HG03521 (cell line): ENCODE data around the gene SYNC.
"Not testable (repeated sequence)": the region's sequence is repeated elsewhere in the genome, so short reads cannot be mapped to it uniquely, and the experiment has no call there.

Experiments
- ATAC-seq: cut with Tn5 transposase; IDR thresholded peaks from one replicate; pipeline ENCODE4 v1.9.1; 2021; ENCODE audit warnings: mild to moderate bottlenecking, moderate library complexity; ENCODE audit not compliant: unreplicated experiment

Gene SYNC

GRCh38 chr1:32695098-32695904 lies 7.3 kb downstream of the SYNC start:
- ATAC-seq = no peak

- no peak for ATAC-seq
Observed at GRCh38 chr1:32693455-32694174, 9.0 kb downstream of the SYNC start.

GRCh38 chr1:32686387-32686786 lies 16.2 kb downstream of the SYNC start:
- no peak for ATAC-seq

DNA sequence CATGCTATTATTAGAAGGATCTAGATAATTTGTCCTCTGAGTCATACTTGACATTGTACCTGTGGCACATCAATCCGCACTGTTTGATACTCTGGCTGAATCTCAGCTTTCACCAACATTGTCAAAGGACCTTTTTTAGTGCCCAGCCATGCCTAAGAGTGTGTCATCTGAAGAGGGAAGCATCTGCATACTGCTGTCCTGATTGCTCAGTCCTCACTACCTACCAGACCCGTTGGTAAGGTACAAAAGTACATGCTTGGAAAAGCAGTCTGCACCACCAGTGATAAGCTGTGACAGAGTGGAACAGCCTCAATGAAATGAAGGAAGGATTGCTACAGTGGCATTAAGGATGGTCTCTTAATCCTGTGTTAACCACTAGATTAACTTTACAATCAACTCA lies 17.1 kb downstream of the SYNC start:
- no peak for ATAC-seq

DNA sequence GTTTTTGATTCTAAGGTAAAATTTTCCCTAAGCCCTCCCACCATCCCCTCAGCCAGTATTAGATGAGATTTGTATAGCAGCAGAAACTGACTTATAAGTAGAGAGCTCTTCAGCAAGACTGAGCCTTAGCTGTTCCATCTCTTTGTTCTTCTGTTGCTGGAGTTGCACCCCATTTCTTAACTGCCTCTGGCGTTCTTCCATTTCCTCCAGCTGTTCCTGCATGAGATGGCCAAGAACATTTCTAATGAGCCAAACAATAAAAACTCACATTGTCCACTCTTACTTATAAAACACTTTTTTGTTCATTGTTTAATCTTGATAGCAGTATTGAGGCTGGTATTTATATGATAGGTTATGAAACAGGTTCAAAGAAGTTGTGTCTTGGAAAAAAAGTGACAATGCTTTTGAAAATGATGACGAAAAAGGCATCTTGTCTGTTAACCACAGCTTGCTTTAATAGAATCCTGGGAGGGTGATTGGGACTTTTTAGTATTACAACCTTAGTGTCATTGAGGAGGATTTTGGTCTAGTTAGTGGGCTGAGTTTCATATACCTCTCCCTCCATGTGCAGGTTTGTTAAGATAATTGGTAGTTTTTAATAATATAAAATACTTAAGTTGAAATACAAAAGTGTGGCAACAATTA lies 18.3 kb downstream of the SYNC start:
- ATAC-seq = no peak

GRCh38 chr1:32683397-32683796 lies 19.2 kb downstream of the SYNC start:
- ATAC-seq = no peak

GRCh38 chr1:32681999-32682398 lies 20.6 kb downstream of the SYNC start:
- no peak for ATAC-seq

DNA sequence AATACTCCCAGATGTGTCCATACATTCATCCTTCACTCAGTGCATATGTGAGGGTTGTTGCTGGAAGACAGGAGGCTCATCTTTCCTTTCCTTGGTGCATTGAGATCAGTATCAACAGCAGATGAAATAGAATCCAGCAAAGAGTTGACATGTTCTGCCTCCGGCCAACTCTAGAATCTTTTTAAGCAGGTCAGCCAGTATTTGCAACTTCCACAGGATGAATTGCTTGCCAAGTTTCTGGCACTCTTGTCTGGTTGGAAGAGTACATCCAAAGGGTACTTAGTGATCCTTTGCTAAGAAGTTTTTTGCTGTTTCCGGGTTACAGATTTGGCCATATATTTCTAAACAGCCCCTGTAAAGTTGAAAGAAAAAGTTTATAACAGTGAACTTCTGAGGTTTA lies 21.1 kb downstream of the SYNC start:
- ATAC-seq = no peak

DNA sequence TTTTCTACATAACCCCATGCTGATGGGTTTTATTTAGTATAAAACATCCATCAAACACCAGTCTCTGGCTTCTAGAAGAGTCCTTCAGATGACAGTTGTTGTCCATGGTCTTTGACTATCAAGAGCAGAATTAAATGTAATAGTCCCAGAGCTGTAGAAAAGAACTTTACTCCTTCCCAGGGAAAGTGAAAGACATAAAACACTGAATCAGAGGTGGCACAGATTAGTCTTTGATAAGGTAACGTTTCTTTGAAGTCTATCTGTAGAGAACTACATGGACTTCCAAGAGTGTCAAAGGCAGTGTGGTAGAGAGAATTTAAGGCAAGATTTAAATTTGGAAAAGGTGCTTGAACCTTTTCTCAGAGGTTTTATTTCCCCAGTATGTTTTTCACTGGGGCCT lies 21.9 kb downstream of the SYNC start:
- no peak for ATAC-seq

DNA sequence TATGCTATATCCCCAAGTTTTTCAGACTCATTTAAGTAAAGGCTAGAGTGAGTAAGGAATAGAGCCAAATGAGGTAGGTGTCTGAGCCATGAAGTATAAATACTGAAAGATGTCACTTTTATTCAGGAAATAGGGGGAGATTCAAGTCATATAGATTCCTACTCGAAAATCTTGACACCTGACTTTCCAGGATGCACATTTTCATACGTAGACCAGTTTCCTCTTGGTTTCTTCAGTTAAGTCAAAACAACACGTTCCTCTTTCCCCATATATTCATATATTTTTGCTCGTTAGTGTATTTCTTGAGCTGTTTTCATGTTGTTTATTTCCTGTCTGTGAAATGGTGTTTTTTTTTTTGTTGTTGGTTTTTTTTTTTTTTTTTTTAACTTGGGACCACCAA lies 22.6 kb downstream of the SYNC start:
- ATAC-seq = not testable (repeated sequence)

DNA sequence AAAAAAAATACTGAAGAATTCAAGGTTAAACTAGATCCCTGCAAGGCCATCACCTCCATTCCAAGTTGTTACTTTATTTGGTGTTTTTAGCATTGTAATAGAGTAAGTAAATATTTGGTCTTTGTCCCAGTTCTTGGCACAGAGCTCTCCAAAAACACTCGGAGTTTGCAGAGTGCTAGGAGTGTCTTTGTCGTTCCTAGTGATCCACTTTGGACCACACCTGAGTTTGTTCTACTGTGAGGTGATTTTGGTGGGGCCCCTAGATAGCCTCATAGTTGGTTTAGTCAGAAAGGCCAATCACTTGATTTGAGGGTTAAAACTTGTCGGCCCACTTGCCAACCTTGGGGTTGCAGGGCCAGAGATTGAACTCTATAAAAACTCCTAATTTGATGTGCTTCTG lies 25.6 kb downstream of the SYNC start:
- ATAC-seq = no peak

DNA sequence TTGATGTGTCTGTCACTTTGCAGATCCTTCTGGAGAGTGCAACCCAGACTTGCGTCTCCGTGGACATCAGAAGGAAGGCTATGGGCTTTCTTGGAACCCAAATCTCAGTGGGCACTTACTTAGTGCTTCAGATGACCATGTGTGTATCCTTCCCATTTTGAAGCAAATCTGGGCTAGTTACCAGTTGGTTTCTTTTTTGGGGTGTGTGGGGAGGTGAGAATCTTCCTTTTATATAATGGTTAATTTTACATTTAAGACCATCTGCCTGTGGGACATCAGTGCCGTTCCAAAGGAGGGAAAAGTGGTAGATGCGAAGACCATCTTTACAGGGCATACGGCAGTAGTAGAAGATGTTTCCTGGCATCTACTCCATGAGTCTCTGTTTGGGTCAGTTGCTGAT lies 33.9 kb downstream of the SYNC start:
- not testable (repeated sequence) for ATAC-seq

DNA sequence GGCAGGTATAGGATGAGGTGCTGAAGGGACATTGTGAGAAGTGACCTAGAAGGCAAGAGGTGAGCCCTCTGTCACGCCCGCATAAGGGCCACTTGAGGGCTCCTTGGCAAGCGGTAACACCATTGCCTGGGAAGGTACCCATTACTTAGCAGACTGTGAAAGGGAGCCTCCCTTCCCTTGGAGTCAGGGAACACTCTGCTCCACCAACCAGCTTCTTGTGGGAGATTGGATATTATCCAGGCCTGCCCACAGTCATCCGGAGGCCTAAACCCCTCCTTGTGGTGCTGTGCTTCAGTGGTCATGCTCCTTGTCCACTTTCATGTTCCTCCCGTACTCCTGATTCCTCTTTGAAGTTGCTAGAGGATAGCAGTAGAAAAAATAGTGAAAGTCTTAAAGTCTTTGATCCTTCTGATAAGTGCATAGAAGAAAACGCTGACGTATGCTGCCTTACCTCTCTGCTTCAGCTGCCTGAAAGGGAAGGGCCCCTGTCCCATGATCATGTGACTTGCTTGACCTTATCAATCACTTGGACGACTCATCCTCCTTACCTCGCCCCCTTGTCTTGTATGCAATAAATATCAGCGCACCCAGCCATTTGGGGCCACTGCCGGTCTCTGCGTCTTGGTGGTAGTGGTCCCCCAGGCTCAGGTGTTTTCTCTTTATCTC lies 35.5 kb downstream of the SYNC start:
- ATAC-seq = no peak

DNA sequence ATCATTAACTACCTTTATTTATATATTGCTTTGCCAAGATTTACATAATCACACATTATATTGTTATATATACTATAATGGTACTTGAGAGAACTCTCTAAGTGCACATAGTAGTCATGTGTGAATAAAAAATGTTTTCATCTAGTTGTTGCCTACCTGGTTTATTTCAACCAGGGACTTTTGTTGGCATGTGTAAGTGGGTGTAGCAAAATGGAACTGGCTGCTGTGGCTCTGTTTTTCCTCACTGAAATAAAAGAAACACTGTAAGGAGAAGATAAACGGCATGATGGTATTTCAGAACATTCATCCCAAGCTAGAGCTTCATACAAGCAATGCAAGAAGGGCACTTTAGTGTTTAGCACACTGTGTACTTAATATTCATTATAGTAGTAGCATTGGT lies 36.7 kb downstream of the SYNC start:
- ATAC-seq = no peak

DNA sequence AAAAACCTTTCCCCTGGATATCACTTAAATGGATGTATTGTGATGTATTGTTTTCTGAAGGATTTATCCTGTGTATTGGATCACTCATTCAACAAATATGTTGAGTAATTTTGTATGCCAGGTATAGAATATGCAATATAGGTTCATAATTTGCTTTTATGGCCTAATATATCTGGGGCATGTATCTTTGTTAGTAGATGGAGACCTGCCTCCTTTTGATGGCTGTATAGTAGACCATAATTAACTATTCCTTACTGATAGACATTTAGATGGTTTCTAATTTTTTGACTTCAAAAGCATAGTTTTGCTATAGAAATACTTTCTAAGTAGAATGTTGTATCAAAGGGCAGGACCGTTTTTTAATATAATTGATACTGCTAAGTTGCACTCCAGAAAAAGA lies 43.0 kb downstream of the SYNC start:
- ATAC-seq = no peak

- ATAC-seq = no peak
Observed at GRCh38 chr1:32652244-32652962, 50.2 kb downstream of the SYNC start.

DNA sequence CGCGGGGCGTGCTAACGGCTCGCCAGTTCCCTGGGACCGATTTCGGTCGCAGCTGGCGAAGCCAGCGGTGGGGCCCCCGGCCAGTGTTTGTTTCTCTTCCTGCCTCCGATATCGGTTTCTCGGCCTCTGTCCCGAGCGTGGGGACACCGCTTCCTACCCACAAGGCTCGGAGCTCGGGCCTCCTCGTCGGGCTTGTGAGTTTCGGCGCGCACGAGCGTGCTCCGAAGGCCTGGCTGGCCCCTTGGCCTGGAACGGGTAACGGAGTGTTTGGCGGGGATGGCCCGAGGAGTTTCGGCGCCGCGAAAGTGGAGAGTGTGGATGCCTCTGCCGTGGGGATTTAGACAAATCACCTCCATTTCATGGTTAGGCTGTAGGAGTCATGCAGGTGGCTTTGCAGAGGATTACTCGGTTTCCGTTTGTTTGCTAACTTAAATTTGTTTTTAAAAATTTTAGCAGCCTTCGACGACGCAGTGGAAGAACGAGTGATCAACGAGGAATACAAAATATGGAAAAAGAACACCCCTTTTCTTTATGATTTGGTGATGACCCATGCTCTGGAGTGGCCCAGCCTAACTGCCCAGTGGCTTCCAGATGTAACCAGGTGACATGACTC lies 51.0 kb downstream of the SYNC start:
- peak; percentile 14 for ATAC-seq

- ATAC-seq = peak; percentile 83
Observed at GRCh38 chr1:32650752-32651460, 51.7 kb downstream of the SYNC start, which contains the start of gene RBBP4. Gene RBBP4, plus strand, starts transcription at chr1:32651208. Its CDS starts 99 bp downstream, at chr1:32651307.

DNA sequence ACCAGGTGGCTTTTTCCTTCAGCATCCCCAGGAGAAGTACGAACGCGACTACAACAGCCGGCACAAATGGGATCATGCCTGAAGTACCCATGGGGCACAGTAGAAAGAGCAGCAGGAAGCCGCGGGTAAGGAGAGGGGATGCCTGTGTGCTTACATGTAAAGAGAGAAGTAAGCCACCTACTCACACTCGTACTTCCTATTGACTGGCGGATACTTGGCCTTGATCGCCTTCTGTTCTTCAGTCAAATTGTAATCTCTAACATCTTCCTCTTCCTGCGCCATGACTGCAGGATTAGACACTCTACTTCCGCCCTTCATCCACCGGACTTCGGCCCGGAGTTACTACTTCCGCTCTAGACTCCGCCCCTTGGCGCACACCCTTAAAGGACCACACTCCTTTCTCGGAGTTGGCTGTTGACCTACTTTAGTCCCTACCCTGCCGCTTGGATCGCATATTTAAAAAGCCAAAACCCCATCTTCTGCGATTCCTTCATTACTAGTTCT lies 52.3 kb downstream of the SYNC start, which contains the start of gene ZBTB8OS:
TSS of gene ZBTB8OS (minus strand) at position 303 of the 504 bp plus-strand sequence. CDS start at position 282, 21 bp downstream.
- ATAC-seq = peak; percentile 52
